Smooth muscle cell (in vitro differentiated cells): ENCODE measurements around the gene IFT88. TPM values are rescaled to one million over a fixed set of nuclear protein-coding genes. Genes with fewer than 3 reads are reported as not detected.

ENCODE experiments used
- DNase-seq: peaks from one replicate; lab custom pipeline; 2025; ENCODE audit not compliant: unreplicated experiment; lab: John Stamatoyannopoulos, UW
- H2AFZ ChIP-seq: fragments of 200-600 bp; sonication (generic); 2 replicates; pipeline ENCODE4 v1.6.0; 2016; ENCODE audit warnings: antibody characterized with exemption, low read depth, mild to moderate bottlenecking
- H3F3A ChIP-seq: fragments of 200-600 bp; sonication (generic); 2 replicates; pipeline ENCODE4 v1.6.0; 2017; ENCODE audit warnings: antibody characterized with exemption, low read depth
- H3K27ac ChIP-seq: fragments of 200-600 bp; sonication (generic); 2 replicates; pipeline ENCODE4 v1.5.1; 2016; ENCODE audit warnings: low read depth, mild to moderate bottlenecking
- H3K27me3 ChIP-seq: fragments of 200-600 bp; sonication (generic); 2 replicates; pipeline ENCODE4 v1.6.1; 2016; ENCODE audit warnings: low read depth, mild to moderate bottlenecking
- H3K36me3 ChIP-seq: fragments of 200-600 bp; sonication (generic); 2 replicates; pipeline ENCODE4 v1.5.1; 2016; ENCODE audit warnings: low read depth
- H3K4me1 ChIP-seq: fragments of 200-600 bp; sonication (generic); 2 replicates; pipeline ENCODE4 v1.5.1; 2016; ENCODE audit warnings: low read depth
- H3K4me2 ChIP-seq: fragments of 200-600 bp; sonication (generic); 2 replicates; pipeline ENCODE4 v1.6.0; 2016; ENCODE audit warnings: mild to moderate bottlenecking
- H3K4me3 ChIP-seq: fragments of 200-600 bp; sonication (generic); 2 replicates; pipeline ENCODE4 v1.5.1; 2016; ENCODE audit warnings: mild to moderate bottlenecking
- H3K79me2 ChIP-seq: fragments of 200-600 bp; sonication (generic); 2 replicates; pipeline ENCODE4 v1.6.0; 2016; ENCODE audit warnings: low read depth, mild to moderate bottlenecking
- H3K9ac ChIP-seq: fragments of 200-600 bp; sonication (generic); 2 replicates; pipeline ENCODE4 v1.6.0; 2016; ENCODE audit warnings: low read depth
- H3K9me3 ChIP-seq: fragments of 200-600 bp; sonication (generic); replicated peaks from 2 replicates; pipeline ENCODE4 v1.5.1; 2016; ENCODE audit warnings: low read depth
- H4K20me1 ChIP-seq: fragments of 200-600 bp; sonication (generic); 2 replicates; pipeline ENCODE4 v1.6.0; 2016; ENCODE audit warnings: low read depth
- WGBS: methylation state at CpG from one replicate; pipeline ENCODE4 v1.1.7; 2016; ENCODE audit warnings: low lambda C conversion rate; 5-methylcytosine and 5-hydroxymethylcytosine counted together
- polyA plus RNA-seq: library from polyadenylated mRNA; unstranded; fragments of >200 nt; fragmentation: Nextera tagmentation; extraction: Ambion mirVana; gene quantifications from 2 replicates; pipeline ENCODE4 v1.2.1, GENCODE V29; 2016
- total RNA-seq: library from RNA; depleted of rRNA; stranded (reverse); fragments of >200 nt; gene quantifications from 2 replicates; pipeline ENCODE4 v1.2.3, GENCODE V29; 2014
- TF ChIP-seq, protein P1 (sequence below): fragments of 200-600 bp; sonication (generic); IDR thresholded peaks from 2 replicates; pipeline ENCODE4 v1.5.1; 2017; ENCODE audit warnings: borderline replicate concordance, mild to moderate bottlenecking, antibody characterized with exemption; ENCODE audit not compliant: insufficient read depth, poor library complexity, severe bottlenecking

Gene IFT88, protein sequence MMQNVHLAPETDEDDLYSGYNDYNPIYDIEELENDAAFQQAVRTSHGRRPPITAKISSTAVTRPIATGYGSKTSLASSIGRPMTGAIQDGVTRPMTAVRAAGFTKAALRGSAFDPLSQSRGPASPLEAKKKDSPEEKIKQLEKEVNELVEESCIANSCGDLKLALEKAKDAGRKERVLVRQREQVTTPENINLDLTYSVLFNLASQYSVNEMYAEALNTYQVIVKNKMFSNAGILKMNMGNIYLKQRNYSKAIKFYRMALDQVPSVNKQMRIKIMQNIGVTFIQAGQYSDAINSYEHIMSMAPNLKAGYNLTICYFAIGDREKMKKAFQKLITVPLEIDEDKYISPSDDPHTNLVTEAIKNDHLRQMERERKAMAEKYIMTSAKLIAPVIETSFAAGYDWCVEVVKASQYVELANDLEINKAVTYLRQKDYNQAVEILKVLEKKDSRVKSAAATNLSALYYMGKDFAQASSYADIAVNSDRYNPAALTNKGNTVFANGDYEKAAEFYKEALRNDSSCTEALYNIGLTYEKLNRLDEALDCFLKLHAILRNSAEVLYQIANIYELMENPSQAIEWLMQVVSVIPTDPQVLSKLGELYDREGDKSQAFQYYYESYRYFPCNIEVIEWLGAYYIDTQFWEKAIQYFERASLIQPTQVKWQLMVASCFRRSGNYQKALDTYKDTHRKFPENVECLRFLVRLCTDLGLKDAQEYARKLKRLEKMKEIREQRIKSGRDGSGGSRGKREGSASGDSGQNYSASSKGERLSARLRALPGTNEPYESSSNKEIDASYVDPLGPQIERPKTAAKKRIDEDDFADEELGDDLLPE
- total RNA-seq (13.4 and 16.7 TPM in 2 replicates), polyA plus RNA-seq (9.0 TPM in 2 replicates)

DNA sequence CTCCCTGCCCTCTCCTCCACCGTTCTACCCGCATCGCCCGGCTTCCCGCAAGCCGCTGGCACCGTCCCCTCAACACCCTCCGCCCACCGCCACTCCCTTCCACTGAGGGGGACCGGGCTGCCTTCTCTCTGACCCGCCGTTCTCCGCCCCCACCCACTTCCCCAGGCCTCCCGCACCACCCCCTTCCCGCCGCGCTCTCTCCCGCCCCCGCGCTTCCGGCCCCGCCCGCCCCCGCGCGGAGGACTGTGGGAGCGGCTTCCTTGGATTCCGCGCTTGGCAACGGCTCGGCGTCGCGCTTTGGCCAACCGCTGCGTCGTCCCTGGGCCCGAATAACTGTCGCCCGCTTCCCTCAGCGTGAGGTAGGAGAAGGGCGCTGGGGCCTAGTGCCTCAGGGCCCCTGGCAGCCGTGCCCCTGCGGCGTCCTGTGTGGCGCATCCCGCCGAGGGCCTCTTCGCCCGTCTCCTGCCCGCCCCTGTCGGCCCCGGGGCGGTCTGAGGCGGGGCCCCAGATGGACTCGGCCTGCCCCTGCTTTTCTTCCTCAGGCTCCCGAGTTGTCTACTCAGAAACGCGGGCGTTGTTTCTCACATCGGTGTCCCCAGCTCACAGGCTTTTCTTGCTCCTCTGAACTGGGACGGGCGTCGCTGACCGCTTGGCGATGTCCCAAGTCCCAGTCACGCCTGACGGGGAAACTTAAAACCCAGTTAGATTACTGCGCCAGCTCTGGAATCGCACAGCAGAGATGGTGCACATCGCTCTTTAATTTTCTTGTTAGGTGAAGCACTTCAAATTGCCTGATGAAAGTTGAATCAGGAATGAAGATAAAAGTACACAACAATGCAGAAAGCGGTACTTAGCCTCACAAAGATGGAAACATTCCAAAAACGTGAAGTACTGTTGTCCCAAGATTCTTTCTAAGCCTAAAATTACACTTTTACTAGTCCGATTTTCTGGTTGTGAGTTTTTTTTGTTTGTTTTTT lies at the start of gene IFT88:
IFT88 (plus strand) TSS at position 260 of the 977 bp plus-strand sequence. CDS start 7,229 bp downstream, outside the sequence.
- H3K79me2 ChIP-seq, result peaks cover 24% of the 10 kb centered on the region
- TF ChIP-seq, protein P1, sequence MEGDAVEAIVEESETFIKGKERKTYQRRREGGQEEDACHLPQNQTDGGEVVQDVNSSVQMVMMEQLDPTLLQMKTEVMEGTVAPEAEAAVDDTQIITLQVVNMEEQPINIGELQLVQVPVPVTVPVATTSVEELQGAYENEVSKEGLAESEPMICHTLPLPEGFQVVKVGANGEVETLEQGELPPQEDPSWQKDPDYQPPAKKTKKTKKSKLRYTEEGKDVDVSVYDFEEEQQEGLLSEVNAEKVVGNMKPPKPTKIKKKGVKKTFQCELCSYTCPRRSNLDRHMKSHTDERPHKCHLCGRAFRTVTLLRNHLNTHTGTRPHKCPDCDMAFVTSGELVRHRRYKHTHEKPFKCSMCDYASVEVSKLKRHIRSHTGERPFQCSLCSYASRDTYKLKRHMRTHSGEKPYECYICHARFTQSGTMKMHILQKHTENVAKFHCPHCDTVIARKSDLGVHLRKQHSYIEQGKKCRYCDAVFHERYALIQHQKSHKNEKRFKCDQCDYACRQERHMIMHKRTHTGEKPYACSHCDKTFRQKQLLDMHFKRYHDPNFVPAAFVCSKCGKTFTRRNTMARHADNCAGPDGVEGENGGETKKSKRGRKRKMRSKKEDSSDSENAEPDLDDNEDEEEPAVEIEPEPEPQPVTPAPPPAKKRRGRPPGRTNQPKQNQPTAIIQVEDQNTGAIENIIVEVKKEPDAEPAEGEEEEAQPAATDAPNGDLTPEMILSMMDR, result no peak
- no peaks in the 10 kb centered on the region for H4K20me1 ChIP-seq
- peak within 1 kb of the TSS; percentile 93 for H3K9ac ChIP-seq
- peak; percentile 89 for DNase-seq
- peaks cover 9% of the 10 kb centered on the region for H3K4me1 ChIP-seq
- 2% methylated on average over 56 of the region's 74 CpGs for WGBS
- peaks cover 13% of the 10 kb centered on the region for H3F3A ChIP-seq
- peak within 1 kb of the TSS; percentile 54 for H3K4me3 ChIP-seq
- no peaks in the 10 kb centered on the region for H3K27me3 ChIP-seq
- peak within 1 kb of the TSS; percentile 97 for H3K27ac ChIP-seq
- H3K9me3 ChIP-seq, result no peaks in the 10 kb centered on the region
- no peaks in the 10 kb centered on the region for H3K36me3 ChIP-seq
- peak within 1 kb of the TSS; percentile 83 for H2AFZ ChIP-seq
- H3K4me2 ChIP-seq, result peak within 1 kb of the TSS; percentile 89

DNA sequence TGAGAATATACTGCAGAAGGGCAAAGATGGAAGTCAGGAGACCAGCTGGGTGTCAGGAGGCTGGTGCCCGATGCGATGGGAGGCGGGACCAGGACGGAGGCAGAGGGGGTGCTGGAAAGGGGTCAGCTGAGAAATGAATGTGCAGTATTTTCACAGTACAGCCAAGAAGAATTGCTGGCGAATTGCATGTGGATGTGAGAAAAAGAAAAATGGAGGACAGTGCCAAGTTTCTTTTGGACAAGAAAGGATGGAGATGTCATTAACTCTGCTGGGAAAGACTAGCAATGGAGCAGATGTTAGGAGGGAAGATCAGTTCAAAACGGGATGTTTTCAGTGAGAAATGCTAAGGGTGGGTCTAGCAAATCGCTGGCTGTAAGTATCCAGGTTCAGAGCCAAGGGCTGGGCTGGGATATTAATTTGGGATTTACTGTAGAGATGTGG lies 48.3 kb upstream of the IFT88 start:
- WGBS, result 90% methylated on average over 7 of the region's 7 CpGs
- DNase-seq, result no peak
- Histone ChIP-seq H3K27me3 (no peaks in the 10 kb centered on the region), H3K36me3 (no peaks in the 10 kb centered on the region), H3K9ac (no peak overlapping the region), H3K4me2 (no peak overlapping the region), H3F3A (no peaks in the 10 kb centered on the region), H3K27ac (no peak overlapping the region), H2AFZ (no peak overlapping the region), H3K4me1 (no peaks in the 10 kb centered on the region), H3K9me3 (no peaks in the 10 kb centered on the region), H3K79me2 (no peaks in the 10 kb centered on the region), H4K20me1 (no peaks in the 10 kb centered on the region), H3K4me3 (no peak overlapping the region)
- TF ChIP-seq, protein P1, result no peak

DNA sequence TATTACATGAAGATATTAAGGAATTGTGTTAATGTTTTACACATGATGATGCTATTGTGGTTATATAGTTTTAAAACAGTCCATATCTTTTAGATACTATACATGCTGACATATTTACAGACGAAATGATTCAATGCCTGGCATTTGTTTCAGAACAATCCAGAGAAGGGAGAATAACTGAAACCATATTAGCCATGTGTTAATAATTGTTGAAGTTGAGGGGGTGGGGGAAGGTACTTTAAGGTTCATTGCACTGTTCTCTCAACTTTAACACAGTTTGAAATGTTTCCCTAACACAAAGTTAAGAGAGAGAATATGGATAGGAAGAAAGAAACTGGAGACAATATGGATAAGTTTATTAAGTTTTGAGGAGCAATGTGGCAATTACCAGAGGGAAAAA lies 47.1 kb upstream of the IFT88 start:
- no peak for DNase-seq
- no peaks in the 10 kb centered on the region for H3K4me1 ChIP-seq
- H3K27me3 ChIP-seq, result no peaks in the 10 kb centered on the region
- H3K27ac ChIP-seq, result no peak overlapping the region
- no peaks in the 10 kb centered on the region for H4K20me1 ChIP-seq
- no peaks in the 10 kb centered on the region for H3K79me2 ChIP-seq
- no peak overlapping the region for H3K4me3 ChIP-seq
- H3F3A ChIP-seq, result no peaks in the 10 kb centered on the region
- H3K4me2 ChIP-seq, result no peak overlapping the region
- H3K36me3 ChIP-seq, result no peaks in the 10 kb centered on the region
- H3K9ac ChIP-seq, result no peak overlapping the region
- no peaks in the 10 kb centered on the region for H3K9me3 ChIP-seq
- no peak overlapping the region for H2AFZ ChIP-seq
- WGBS, result 88% methylated on average over 1 of the region's 1 CpG
- TF ChIP-seq, protein P1, result no peak
